Fibroblast of lung (primary cell): ENCODE data around the gene PAPOLG. TPM values are rescaled to one million over a fixed set of nuclear protein-coding genes. Genes with fewer than 3 reads are reported as not detected.

Experiments used
- DNase-seq, 2 donors: peaks; one replicate each; pipeline versions ENCODE4 v3.0.0 to v3.0.0-alpha.2; 2010; ENCODE audit warnings: low read depth in 2 of 2
- H2AFZ ChIP-seq: 2 replicates; pipeline ENCODE4 v1.5.1; 2012; ENCODE audit warnings: low read length, control low read depth, inconsistent platforms
- H3K27ac ChIP-seq: 2 replicates; pipeline ENCODE4 v1.5.1; 2011; ENCODE audit warnings: low read length, control low read depth; ENCODE audit not compliant: insufficient read depth
- H3K27me3 ChIP-seq: 2 replicates; pipeline ENCODE4 v1.5.1; 2011; ENCODE audit warnings: mild to moderate bottlenecking, low read length; ENCODE audit not compliant: control insufficient read depth, insufficient read depth
- H3K36me3 ChIP-seq: 2 replicates; pipeline ENCODE4 v1.5.1; 2011; ENCODE audit warnings: low read length; ENCODE audit not compliant: control insufficient read depth, insufficient read depth
- H3K4me1 ChIP-seq: 2 replicates; pipeline ENCODE4 v1.5.1; 2011; ENCODE audit warnings: low read length; ENCODE audit not compliant: control insufficient read depth, insufficient read depth; ENCODE audit errors: extremely low read depth
- H3K4me2 ChIP-seq: 2 replicates; pipeline ENCODE4 v1.5.1; 2011; ENCODE audit warnings: low read length, control low read depth; ENCODE audit not compliant: insufficient read depth; ENCODE audit errors: extremely low read depth
- H3K4me3 ChIP-seq, 4 experiments: fragments of 200-600 bp in 1 of 4; sonication (generic) in 1 of 4; replicated peaks in 1 of 4; 2 replicates each; pipeline ENCODE4 v1.5.1; 2011 to 2016; ENCODE audit warnings: low read length in 4 of 4, low read depth in 3 of 4, mild to moderate bottlenecking in 3 of 4, control low read depth in 2 of 4, inconsistent platforms in 1 of 4, mixed read lengths in 1 of 4; ENCODE audit not compliant: insufficient read depth in 1 of 4; ENCODE audit errors: control extremely low read depth in 1 of 4
- H3K79me2 ChIP-seq: 2 replicates; pipeline ENCODE4 v1.5.1; 2012; ENCODE audit warnings: mild to moderate bottlenecking, low read length, inconsistent platforms; ENCODE audit not compliant: control insufficient read depth, insufficient read depth
- H3K9ac ChIP-seq: 2 replicates; pipeline ENCODE4 v1.5.1; 2011; ENCODE audit warnings: mild to moderate bottlenecking, low read length, control low read depth; ENCODE audit not compliant: insufficient read depth
- H3K9me3 ChIP-seq: 2 replicates; pipeline ENCODE4 v1.5.1; 2012; ENCODE audit warnings: low read depth, low read length; ENCODE audit not compliant: control insufficient read depth, insufficient read depth
- H4K20me1 ChIP-seq: 2 replicates; pipeline ENCODE4 v1.5.1; 2011; ENCODE audit warnings: low read length; ENCODE audit not compliant: control insufficient read depth, insufficient read depth; ENCODE audit errors: extremely low read depth
- CTCF ChIP-seq, 2 donors: IDR thresholded peaks in 1 of 2; conservative IDR thresholded peaks in 1 of 2; 1 replicate in 1 of 2; 2 replicates in 1 of 2; pipeline ENCODE4 v1.5.1; 2011 to 2012; ENCODE audit warnings: low read length in 2 of 2, control low read depth in 1 of 2, inconsistent platforms in 1 of 2, low read depth in 1 of 2, mild to moderate bottlenecking in 1 of 2
- EZH2 ChIP-seq: IDR thresholded peaks from 2 replicates; pipeline ENCODE4 v1.5.1; 2012; ENCODE audit warnings: low read length, control low read depth, mild to moderate bottlenecking; ENCODE audit errors: missing control alignments
- polyA plus RNA-seq, 2 donors: library from polyadenylated mRNA; depleted of rRNA in 1 of 2; stranded (reverse) in 1 of 2; unstranded in 1 of 2; fragments of >200 nt; gene quantifications; 2 replicates each; pipeline ENCODE4 v1.2.1, GENCODE V29; 2011 to 2012; ENCODE audit warnings: missing spikeins in 1 of 2
- total RNA-seq: library from RNA; depleted of rRNA; stranded (reverse); fragments of >200 nt; gene quantifications from 2 replicates; pipeline ENCODE4 v1.2.1, GENCODE V29; 2014

The PAPOLG gene
- total and polyA plus RNA-seq, 2 donors (not counting 1 experiment from before 2014, with no cell fraction given) = 11.2 to 11.9 TPM

GRCh38 chr2:60719331-60719730 lies 36.7 kb upstream of the PAPOLG start:
- H3K27ac ChIP-seq = no peak overlapping the region
- no peaks in the 10 kb centered on the region for H3K79me2 ChIP-seq
- no peak overlapping the region for H3K9ac ChIP-seq
- H4K20me1 ChIP-seq = no peaks in the 10 kb centered on the region
- DNase-seq = no peak
- no peaks in the 10 kb centered on the region for H3K36me3 ChIP-seq
- H3K4me3 ChIP-seq = no peak overlapping the region
- no peaks in the 10 kb centered on the region for H3K4me1 ChIP-seq
- H3K27me3 ChIP-seq = no peaks in the 10 kb centered on the region
- H3K4me2 ChIP-seq = no peak overlapping the region
- H3K9me3 ChIP-seq = no peaks in the 10 kb centered on the region
- H2AFZ ChIP-seq = no peak overlapping the region
- TF ChIP-seq CTCF (conservative IDR thresholded peaks at IDR 0.05 in 1 of 2, IDR thresholded peaks at IDR 0.05 in 1 of 2; ENCODE audit: low read depth in 1 of 2, low read length in 2 of 2) (no peak), EZH2 (no peak)

DNA sequence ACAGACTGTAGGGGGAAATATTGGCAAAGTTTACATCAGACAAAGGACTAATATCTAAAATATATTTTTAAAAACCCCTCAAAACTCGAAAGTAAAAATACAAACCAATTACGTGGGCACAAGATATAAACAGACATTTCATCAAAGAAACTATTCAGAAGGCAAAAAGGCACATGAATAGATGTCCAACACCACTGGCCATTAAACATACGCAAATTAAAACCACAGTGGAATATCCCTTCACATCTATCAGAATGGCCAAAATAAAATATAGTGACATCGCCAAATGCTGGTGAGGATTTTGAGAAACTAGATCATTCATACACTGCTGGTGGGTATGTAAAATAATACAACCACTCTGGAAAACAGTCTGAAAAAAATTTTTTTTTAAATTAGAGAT lies 30.6 kb upstream of the PAPOLG start:
- H2AFZ ChIP-seq = no peak overlapping the region
- no peak overlapping the region for H3K4me2 ChIP-seq
- H3K27ac ChIP-seq = no peak overlapping the region
- DNase-seq = no peak
- no peaks in the 10 kb centered on the region for H3K4me1 ChIP-seq
- no peak overlapping the region for H3K9ac ChIP-seq
- H3K4me3 ChIP-seq = no peak overlapping the region
- no peaks in the 10 kb centered on the region for H3K27me3 ChIP-seq
- no peaks in the 10 kb centered on the region for H3K36me3 ChIP-seq
- no peaks in the 10 kb centered on the region for H4K20me1 ChIP-seq
- H3K79me2 ChIP-seq = no peaks in the 10 kb centered on the region
- TF ChIP-seq CTCF (conservative IDR thresholded peaks at IDR 0.05 in 1 of 2, IDR thresholded peaks at IDR 0.05 in 1 of 2; ENCODE audit: low read depth in 1 of 2, low read length in 2 of 2) (no peak), EZH2 (no peak)
- H3K9me3 ChIP-seq = no peaks in the 10 kb centered on the region

- Histone ChIP-seq H3K4me3 (no peak overlapping the region), H4K20me1 (no peaks in the 10 kb centered on the region), H3K4me1 (no peaks in the 10 kb centered on the region), H3K9me3 (no peaks in the 10 kb centered on the region), H3K27ac (no peak overlapping the region), H2AFZ (no peak overlapping the region), H3K9ac (no peak overlapping the region), H3K79me2 (no peaks in the 10 kb centered on the region), H3K4me2 (no peak overlapping the region), H3K36me3 (no peaks in the 10 kb centered on the region), H3K27me3 (no peaks in the 10 kb centered on the region)
- DNase-seq = no peak
- TF ChIP-seq EZH2 (no peak), CTCF (conservative IDR thresholded peaks at IDR 0.05 in 1 of 2, IDR thresholded peaks at IDR 0.05 in 1 of 2; ENCODE audit: low read depth in 1 of 2, low read length in 2 of 2) (no peak)
These were observed 27.2 kb upstream of the PAPOLG start for GRCh38 chr2:60728855-60729254.
